GM12873 (cell line): ENCODE measurements around the gene FSTL4.

Source experiments
- TF ChIP-seq, protein P1 (sequence below): IDR thresholded peaks from 2 replicates; pipeline ENCODE4 v1.5.1; 2012; ENCODE audit warnings: low read depth, mild to moderate bottlenecking, moderate library complexity, low read length, control low read depth; ENCODE audit not compliant: insufficient read depth; ENCODE audit errors: missing control alignments

FSTL4 gene

DNA sequence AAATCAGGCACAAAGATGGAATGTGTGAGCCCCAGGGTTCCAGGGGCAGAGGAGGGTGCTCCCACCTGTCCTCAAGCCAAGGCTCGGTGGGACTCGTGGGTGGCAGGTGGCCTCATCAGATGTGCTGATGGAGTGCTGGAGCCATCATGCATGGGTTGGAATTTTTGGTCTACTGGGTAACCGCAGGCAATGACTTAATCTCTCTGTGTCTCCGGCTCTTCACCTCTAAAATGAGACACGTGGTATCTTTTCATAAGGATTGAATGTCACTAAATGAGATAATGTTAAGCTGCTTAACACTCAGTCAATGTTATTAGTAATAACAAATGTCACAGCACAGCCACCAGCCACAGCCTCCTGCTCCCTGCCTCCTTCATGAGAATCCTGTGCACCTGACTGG, 315.0 kb downstream of the FSTL4 start:
- TF ChIP-seq, protein P1, sequence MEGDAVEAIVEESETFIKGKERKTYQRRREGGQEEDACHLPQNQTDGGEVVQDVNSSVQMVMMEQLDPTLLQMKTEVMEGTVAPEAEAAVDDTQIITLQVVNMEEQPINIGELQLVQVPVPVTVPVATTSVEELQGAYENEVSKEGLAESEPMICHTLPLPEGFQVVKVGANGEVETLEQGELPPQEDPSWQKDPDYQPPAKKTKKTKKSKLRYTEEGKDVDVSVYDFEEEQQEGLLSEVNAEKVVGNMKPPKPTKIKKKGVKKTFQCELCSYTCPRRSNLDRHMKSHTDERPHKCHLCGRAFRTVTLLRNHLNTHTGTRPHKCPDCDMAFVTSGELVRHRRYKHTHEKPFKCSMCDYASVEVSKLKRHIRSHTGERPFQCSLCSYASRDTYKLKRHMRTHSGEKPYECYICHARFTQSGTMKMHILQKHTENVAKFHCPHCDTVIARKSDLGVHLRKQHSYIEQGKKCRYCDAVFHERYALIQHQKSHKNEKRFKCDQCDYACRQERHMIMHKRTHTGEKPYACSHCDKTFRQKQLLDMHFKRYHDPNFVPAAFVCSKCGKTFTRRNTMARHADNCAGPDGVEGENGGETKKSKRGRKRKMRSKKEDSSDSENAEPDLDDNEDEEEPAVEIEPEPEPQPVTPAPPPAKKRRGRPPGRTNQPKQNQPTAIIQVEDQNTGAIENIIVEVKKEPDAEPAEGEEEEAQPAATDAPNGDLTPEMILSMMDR: no peak

DNA sequence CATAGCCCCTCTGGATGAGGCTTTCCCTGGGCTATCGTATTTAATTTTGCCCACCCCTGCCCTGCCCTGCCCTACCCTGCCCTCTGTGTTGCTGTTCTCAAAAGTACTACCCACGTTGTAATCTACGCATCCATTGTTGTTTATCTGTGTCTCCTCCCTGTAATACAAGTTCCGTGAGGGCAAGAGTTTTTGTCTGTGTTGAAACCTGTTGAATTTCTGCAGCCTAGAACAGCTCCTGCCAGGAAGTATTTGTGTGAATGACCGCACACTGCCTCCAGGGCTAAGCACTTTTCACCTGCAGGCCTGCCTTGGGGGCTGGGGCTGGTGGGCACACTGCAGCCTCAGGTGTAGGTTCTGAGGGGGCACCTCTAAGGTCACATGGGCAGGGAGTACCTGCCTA, 315.7 kb downstream of the FSTL4 start:
- TF ChIP-seq, protein P1: no peak

DNA sequence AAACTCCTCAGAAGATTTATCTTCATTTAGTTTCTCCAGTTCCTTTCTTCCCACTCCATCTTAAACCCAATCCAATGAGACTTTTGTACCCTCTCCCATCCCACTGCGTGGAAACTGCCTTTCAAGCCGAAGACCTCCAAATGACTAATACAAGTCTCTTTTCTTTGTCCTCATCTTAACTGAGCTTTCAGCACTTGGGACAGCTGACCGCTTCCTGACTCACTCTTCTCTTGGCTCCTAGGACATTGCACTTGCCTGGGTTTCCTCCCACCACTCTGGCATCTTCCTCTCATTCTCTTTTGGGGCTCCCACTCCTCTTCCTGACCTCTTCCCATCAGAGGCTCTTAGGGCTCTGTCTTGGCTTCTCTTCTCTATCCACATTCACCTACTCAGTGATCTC, 316.8 kb downstream of the FSTL4 start:
- TF ChIP-seq, protein P1: no peak

DNA sequence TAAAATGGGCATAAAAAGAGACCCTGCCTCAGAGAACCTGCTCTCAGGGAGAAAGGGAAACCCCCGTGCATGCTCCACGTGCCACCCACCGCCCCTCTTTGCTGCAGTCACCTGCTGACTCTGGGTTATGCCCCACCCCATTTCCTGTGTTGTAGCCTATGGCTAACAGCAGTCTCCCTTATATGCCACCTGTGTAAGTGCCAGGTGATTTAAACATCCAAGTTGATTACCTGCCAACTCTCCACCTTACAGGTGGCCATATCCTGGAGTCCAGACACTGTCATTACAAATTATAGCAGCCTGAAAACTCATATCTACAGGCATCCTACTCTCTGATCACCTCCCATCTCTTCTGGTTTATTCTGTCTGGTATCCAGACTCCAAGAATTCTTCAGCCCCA, 318.0 kb downstream of the FSTL4 start:
- TF ChIP-seq, protein P1: no peak

DNA sequence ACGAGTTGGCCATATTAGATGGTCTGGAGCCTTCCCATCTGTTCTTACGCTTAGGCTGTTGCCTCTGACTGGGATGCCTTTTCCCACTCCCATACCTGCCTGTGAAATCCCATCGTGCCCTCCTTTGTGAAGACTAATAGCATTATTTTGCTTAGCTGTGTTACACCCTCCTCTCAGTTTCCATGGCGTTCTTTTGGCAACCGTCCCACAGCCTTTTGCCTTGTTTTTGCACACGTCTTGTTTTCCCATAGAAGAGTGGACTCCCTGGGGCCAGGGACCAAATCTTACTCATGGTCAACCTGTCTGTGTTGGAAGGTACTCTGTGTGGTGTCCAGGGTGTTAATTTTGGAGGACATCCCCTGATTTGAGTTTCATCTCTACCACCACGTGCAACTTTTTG, 318.4 kb downstream of the FSTL4 start:
- TF ChIP-seq, protein P1: no peak

DNA sequence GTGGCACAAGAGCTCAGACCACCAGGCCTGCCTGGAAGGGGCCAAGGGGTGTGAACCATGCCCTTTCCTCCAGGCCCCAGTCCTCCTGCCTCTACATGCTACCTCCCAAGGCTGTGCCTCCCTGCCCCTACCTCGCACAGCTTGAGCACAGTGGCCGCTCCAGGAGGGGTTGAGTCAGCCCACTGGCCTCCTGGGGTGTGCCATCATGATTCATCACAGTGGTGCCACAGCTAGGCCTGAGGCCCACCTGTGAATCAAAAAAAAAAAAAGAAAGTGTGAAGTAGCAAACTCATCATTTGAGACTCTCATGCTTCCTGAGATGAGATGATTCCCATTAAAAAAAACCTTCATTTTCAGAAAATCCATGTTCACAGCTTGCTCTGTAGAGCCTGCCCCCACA, 320.0 kb downstream of the FSTL4 start:
- TF ChIP-seq, protein P1: no peak

DNA sequence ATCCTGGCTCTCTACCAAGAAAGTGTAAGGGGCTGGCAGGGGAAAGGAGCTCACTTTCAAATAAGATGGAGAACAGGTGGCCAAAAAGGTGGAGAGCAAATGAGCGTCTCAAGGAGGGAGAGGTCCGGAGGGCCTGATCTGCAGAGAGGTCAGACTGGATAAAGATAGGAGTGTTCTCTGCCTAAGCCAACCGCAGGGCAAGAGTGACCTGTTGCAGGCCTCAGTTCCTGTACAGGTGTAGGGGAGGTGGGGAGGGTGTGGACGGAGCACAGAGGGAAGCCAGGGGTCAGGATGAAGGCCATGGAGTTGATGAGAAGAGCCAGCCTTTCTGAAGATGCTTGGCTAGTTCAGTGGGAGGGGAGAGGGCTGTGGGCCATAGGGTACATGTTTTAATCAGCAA, 320.8 kb downstream of the FSTL4 start:
- TF ChIP-seq, protein P1: no peak

DNA sequence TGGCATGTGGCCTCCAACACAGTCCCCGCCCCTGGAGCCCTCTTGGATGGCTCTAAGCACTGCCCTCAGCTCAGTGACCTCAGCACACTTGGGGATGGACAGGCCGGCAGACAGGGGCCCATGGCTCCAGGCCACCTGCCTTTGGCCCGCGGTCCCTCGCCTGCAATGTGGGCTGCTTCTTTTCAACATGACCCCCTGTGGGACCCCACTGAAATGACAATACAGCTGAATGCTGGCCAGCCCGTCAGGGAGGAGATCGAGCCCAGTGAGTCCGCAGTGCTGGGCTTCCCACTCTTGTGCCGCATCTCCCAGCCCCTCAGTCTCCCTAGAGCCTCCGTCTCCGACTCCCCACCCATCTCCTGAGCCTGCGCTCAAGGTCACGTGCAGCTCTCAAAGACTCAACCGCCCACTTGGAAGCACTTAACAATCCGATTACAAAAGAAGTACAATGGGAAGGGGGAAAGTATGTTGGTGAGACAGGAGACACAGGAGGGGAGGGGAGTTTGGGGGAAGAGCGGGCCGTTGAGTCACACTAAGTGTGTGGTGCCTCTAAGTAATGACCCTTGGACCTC, 321.6 kb downstream of the FSTL4 start:
- TF ChIP-seq, protein P1: no peak
